GM18507 (cell line): ENCODE results near the gene CIRBP.

ENCODE experiments used
- DNase-seq: peaks from one replicate; pipeline ENCODE4 v3.0.0; 2011; ENCODE audit warnings: low read depth; ENCODE audit not compliant: insufficient read length; ENCODE audit errors: extremely low spot score
- FAIRE-seq: peaks from 2 replicates; lab custom pipeline; 2011; peaks lifted over from hg19 to GRCh38; lab: Jason Lieb, UNC

The CIRBP gene

GRCh38 chr19:1253514-1254080 lies 15.5 kb upstream of the CIRBP start:
- FAIRE-seq, result no peak
- no peak for DNase-seq

GRCh38 chr19:1254081-1254527 lies 15.0 kb upstream of the CIRBP start:
- no peak for FAIRE-seq
- no peak for DNase-seq

GRCh38 chr19:1254530-1255185 lies 14.5 kb upstream of the CIRBP start:
- no peak for DNase-seq

GRCh38 chr19:1255186-1256161 lies 13.7 kb upstream of the CIRBP start:
- no peak for FAIRE-seq

More at GRCh38 chr19:1254530-1255185, 14.5 kb upstream of the CIRBP start:
- FAIRE-seq, result no peak

GRCh38 chr19:1256646-1257474 lies 12.3 kb upstream of the CIRBP start:
- no peak for FAIRE-seq

More at GRCh38 chr19:1255186-1256161, 13.7 kb upstream of the CIRBP start:
- no peak for DNase-seq

GRCh38 chr19:1257475-1258162 lies 11.5 kb upstream of the CIRBP start:
- FAIRE-seq (no peak), DNase-seq (no peak)

More at GRCh38 chr19:1256646-1257474, 12.3 kb upstream of the CIRBP start:
- DNase-seq, result no peak

- FAIRE-seq (no peak), DNase-seq (no peak)
Observed at GRCh38 chr19:1258163-1258492, 11.0 kb upstream of the CIRBP start.

GRCh38 chr19:1258707-1259205 lies 10.4 kb upstream of the CIRBP start:
- FAIRE-seq, result no peak
- no peak for DNase-seq

- FAIRE-seq, result peak; percentile 93
Observed at GRCh38 chr19:1259206-1259875, 9.8 kb upstream of the CIRBP start.

GRCh38 chr19:1259876-1260748 lies 9.0 kb upstream of the CIRBP start:
- peak; percentile 75 for FAIRE-seq
- DNase-seq, result no peak

More at GRCh38 chr19:1259206-1259875, 9.8 kb upstream of the CIRBP start:
- no peak for DNase-seq

- FAIRE-seq (peak; percentile 94), DNase-seq (peak; percentile 87)
Observed at GRCh38 chr19:1260749-1261537, 8.2 kb upstream of the CIRBP start.

- FAIRE-seq, result no peak
- DNase-seq, result no peak
Observed at GRCh38 chr19:1261538-1261797, 7.7 kb upstream of the CIRBP start.

GRCh38 chr19:1261798-1262622 lies 7.1 kb upstream of the CIRBP start:
- FAIRE-seq, result no peak

GRCh38 chr19:1262623-1263123 lies 6.5 kb upstream of the CIRBP start:
- DNase-seq, result no peak

More at GRCh38 chr19:1261798-1262622, 7.1 kb upstream of the CIRBP start:
- DNase-seq, result no peak

GRCh38 chr19:1263188-1263587 lies 5.9 kb upstream of the CIRBP start:
- FAIRE-seq (peak; percentile 84), DNase-seq (no peak)

More at GRCh38 chr19:1262623-1263123, 6.5 kb upstream of the CIRBP start:
- no peak for FAIRE-seq
